ENCODE data around the gene SMPDL3B.

DNA sequence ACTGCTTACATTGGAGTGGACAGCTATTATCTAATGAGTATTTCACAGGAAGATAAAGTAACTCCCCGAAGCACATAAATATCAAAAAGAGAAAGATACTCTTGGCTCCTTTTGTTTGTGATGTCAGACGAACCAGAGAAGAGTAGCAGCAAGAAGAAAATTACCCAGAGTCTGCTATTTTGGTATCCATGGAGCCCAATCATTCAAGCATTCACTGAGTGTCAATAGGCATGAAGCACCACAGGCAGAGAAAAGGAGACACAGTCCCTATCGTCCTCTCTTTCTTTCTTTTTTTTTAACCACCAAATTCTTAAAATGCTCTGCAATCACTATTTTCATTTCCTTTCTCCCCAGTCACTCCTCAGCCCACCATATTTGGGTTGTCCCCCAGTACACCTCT lies 40.3 kb upstream of the SMPDL3B start:
- TF ChIP-seq, protein P1, sequence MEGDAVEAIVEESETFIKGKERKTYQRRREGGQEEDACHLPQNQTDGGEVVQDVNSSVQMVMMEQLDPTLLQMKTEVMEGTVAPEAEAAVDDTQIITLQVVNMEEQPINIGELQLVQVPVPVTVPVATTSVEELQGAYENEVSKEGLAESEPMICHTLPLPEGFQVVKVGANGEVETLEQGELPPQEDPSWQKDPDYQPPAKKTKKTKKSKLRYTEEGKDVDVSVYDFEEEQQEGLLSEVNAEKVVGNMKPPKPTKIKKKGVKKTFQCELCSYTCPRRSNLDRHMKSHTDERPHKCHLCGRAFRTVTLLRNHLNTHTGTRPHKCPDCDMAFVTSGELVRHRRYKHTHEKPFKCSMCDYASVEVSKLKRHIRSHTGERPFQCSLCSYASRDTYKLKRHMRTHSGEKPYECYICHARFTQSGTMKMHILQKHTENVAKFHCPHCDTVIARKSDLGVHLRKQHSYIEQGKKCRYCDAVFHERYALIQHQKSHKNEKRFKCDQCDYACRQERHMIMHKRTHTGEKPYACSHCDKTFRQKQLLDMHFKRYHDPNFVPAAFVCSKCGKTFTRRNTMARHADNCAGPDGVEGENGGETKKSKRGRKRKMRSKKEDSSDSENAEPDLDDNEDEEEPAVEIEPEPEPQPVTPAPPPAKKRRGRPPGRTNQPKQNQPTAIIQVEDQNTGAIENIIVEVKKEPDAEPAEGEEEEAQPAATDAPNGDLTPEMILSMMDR (IDR thresholded peaks at IDR 0.05) = no peak
- no peak for TF ChIP-seq POLR2A (IDR thresholded peaks at IDR 0.05)

Measured in prostate gland (tissue), 2 donors.